ENCODE measurements around the gene CRTC2.

The CRTC2 gene

GRCh38 chr1:153899509-153899908, 58.9 kb downstream of the CRTC2 start:
- no peak for DNase-seq (ENCODE audit: low read depth in 2 of 3, low spot score in 2 of 3)
